Measurements from ENCODE around the gene AUP1.

Gene AUP1

GRCh38 chr2:74512744-74513604 lies 16.5 kb downstream of the AUP1 start:
- no peak for DNase-seq

GRCh38 chr2:74511104-74511989 lies 18.2 kb downstream of the AUP1 start:
- no peak for DNase-seq

GRCh38 chr2:74510272-74510671 lies 19.2 kb downstream of the AUP1 start:
- DNase-seq, result no peak

- peak; percentile 57 for DNase-seq
Measured at GRCh38 chr2:74507926-74508520, 21.5 kb downstream of the AUP1 start.

GRCh38 chr2:74507145-74507925 lies 22.2 kb downstream of the AUP1 start, which contains the start of gene PCGF1:
PCGF1 (minus strand) TSS chr2:74507695; CDS start chr2:74507668, 27 bp downstream.
- peak; percentile 99 for DNase-seq

- no peak for DNase-seq
Measured at GRCh38 chr2:74505448-74506246, 23.9 kb downstream of the AUP1 start.

GRCh38 chr2:74504591-74504990 lies 24.9 kb downstream of the AUP1 start:
- DNase-seq, result no peak

GRCh38 chr2:74503506-74504475 lies 25.7 kb downstream of the AUP1 start:
- DNase-seq, result no peak

- peak; percentile 80 for DNase-seq
Measured at GRCh38 chr2:74502720-74503505, 26.6 kb downstream of the AUP1 start.

- DNase-seq, result no peak
Measured at GRCh38 chr2:74502147-74502719, 27.3 kb downstream of the AUP1 start.

GRCh38 chr2:74501335-74502071 lies 28.0 kb downstream of the AUP1 start:
- DNase-seq, result no peak

- no peak for DNase-seq
Measured at GRCh38 chr2:74500578-74500946, 28.9 kb downstream of the AUP1 start.

- DNase-seq, result no peak
Measured at GRCh38 chr2:74499940-74500577, 29.4 kb downstream of the AUP1 start.

GRCh38 chr2:74499267-74499939 lies 30.1 kb downstream of the AUP1 start, which contains the start of gene LBX2:
LBX2 (minus strand) TSS chr2:74499603; CDS start chr2:74499537, 66 bp downstream.
- peak; percentile 72 for DNase-seq

- DNase-seq, result no peak
Measured at GRCh38 chr2:74498500-74499266, 30.8 kb downstream of the AUP1 start.

GRCh38 chr2:74497777-74498499 lies 31.6 kb downstream of the AUP1 start:
- no peak for DNase-seq

All from right hindlimb (tissue), 1 donor.